Astrocyte (in vitro differentiated cells and primary cell): ENCODE measurements around the gene CCS.

ENCODE experiments used
- CTCF ChIP-seq: IDR thresholded peaks from 2 replicates; pipeline ENCODE4 v1.5.1; 2011; ENCODE audit warnings: low read depth, mild to moderate bottlenecking, inconsistent platforms, low read length, moderate library complexity; ENCODE audit not compliant: insufficient read depth
- EZH2 ChIP-seq: IDR thresholded peaks from 2 replicates; pipeline ENCODE4 v1.6.1; 2012; ENCODE audit warnings: mild to moderate bottlenecking, low read length, inconsistent platforms; ENCODE audit not compliant: insufficient read depth

DNA sequence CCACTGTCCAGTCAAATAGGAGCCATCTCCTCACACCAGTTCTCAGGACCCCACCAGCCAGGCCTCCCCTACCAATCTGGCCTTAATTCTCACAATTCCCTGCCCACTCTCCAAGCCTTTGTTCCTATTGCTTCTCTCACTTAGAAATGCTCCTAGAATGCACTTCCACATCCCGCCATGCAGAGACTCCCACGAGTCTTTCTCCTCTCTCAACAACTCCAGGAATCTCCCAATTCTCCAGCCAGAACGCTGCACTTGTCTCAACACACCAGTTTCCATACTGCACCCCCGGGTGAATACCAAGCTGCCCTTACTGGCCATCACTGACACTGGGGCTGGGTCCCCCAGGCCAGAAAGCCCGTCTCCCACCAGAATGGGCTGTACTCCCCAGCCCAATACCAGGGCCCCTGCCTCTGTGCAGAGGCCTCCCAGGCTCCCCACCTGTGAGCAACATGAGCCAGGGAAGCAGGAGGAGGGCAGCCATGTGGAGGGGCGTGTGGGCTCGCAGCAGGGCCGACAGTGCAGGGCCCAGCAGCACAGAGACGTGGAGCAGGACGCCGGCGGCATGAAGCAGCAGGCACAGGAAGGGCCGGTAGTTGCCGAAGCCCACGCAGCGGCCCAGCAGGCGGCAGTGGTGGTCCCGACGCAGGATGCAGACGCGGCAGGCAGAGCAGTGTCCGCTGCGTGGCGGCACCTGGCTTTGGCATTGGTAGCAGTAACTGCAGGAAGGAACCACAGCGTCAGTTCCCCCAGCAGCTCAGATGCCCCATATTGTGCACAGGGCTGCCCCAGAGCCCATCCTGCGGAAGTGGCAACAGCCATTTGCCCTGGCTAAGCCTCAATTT lies 49.5 kb upstream of the CCS start:
- peak; percentile 8 for TF ChIP-seq CTCF
- TF ChIP-seq EZH2 = no peak
